ENCODE data around the gene SEPTIN2. TPM values are rescaled to one million over a fixed set of nuclear protein-coding genes. Genes with fewer than 3 reads are reported as not detected.

SEPTIN2 gene
- total RNA-seq (100 to 1,000 TPM; 149 to 245 (median 204) TPM), polyA plus RNA-seq (100 to 1,000 TPM; 106 to 158 TPM)

DNA sequence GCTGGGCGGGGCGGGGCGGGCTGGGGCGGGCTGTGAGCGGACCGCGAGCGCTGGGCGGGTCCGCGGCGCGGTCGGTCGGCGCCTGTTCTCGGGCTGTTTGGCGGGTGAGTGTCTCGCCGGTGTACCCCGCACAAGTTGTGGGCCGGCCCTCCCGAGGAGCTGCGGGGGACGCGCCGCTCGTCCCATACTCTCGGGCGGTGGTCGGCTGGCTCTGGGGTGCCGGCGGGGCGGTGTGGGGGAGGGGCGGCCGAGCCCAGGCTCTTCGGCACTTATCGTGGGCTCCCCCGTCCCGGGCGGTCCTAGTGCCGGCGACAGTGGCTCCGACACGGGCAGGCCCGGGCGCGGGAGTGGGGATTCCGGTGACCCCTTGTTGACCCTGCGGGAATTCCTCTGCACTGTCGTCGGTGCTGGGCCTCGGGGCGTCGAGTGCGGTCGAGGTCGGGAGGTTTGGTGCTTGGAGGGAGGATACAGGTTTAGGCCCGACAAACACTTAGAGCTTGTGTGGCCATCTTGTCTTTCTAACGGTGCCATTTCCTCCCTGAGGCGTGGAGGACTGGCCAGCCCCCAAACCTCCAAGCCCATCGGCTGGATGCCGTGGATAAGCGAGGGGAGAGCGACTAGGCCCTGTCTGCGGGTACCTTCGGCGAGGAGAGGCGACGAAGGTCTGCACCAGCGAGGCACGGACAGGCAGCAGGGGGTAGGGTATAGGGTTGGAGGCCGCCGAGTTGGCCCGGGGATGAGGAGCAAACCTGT lies at the start of gene SEPTIN2:
Gene SEPTIN2 (plus strand): TSS at position 47 of the 753 bp plus-strand sequence. CDS start 8,308 bp downstream, outside the sequence.
- Histone ChIP-seq H3K27ac (peak within 1 kb of the TSS; percentile 96 to 99 (median 98)), H3K36me3 (no peaks in the 10 kb centered on the region), H3K4me1 (peaks cover 3 to 49% (median 22%) of the 10 kb centered on the region in 3 donors), H3K27me3 (no peaks in the 10 kb centered on the region), H3K4me3 (peak within 1 kb of the TSS; percentile 74 to 95 (median 82)), H3K9me3 (no peaks in the 10 kb centered on the region)
- no peak for TF ChIP-seq CTCF (IDR thresholded peaks at IDR 0.05)
- peak; percentile 39 to 51 (median 45) for ATAC-seq
- DNase-seq: peak in 5 of 6 donors; percentile 44 to 85 (median 72)
- intact Hi-C loops (cut with DNase I): no loop called here
- no peak for FAIRE-seq
- WGBS, 2 donors: 0% methylated on average over 58 to 75 of the region's 75 CpGs

DNA sequence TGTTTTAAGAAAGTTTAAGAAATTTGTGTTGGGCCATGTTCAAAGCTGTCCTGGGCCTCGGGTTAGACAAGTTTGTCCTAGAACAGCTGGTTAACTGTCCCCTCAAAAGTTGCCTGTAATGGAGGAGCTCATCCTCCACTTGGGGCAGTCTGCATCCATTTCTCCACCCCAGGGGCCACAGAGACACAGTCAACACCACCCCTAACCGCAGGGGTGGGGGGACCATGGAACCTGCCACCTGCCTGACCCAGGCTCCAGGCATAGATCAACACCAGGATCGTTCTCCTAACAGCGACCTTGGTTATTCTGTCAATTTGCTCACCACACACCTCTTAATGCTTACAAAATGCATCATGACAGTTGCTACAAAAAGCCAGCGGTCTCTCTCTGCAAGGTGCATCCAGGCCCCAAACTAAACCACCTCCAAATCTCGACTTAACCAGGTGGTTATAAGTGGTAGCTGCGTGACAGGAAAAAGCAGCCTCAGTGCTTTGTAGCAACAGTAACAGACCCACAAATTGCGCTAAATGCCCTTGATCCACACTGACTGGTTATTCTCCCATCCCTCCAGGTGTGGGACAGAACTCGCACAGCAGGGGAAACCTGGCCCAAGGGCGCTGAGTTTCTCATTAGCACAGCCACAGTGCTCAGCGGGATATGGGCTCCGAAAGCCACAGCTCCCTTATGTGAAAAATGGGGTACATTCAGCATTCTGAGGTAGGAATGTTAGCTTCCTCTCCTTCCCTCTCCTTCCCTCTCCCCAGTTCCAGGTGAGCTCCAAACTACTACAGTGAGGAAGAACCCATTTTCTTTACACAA lies 48.3 kb upstream of the SEPTIN2 start:
- H3K36me3 ChIP-seq: peaks cover 13 to 41% (median 22%) of the 10 kb centered on the region in 3 donors
- no peak for FAIRE-seq

GRCh38 chr2:241268306-241268705 lies 47.4 kb upstream of the SEPTIN2 start:
- H3K27ac ChIP-seq: no peak overlapping the region
- FAIRE-seq (no peak), ATAC-seq (no peak), DNase-seq (no peak)
- WGBS, 2 donors: 44 to 54% methylated on average over 7 of the region's 7 CpGs
- intact Hi-C loops (cut with DNase I): loop anchor here in 1 of 3 donors (10.0 kb wide), 1 partner anchor 66 kb away; no protein-coding TSS in a partner anchor
- no peaks in the 10 kb centered on the region for H3K9me3 ChIP-seq
- H3K4me1 ChIP-seq: peaks cover 12 to 26% (median 17%) of the 10 kb centered on the region in 3 donors
- no peak overlapping the region for H3K4me3 ChIP-seq
- TF ChIP-seq CTCF (IDR thresholded peaks at IDR 0.05): no peak
- H3K36me3 ChIP-seq: peaks cover 8 to 32% (median 13%) of the 10 kb centered on the region in 3 donors
- H3K27me3 ChIP-seq: no peaks in the 10 kb centered on the region

More for the DNA sequence above, 48.3 kb upstream of the SEPTIN2 start:
- Histone ChIP-seq H3K27ac (no peak overlapping the region), H3K27me3 (no peaks in the 10 kb centered on the region), H3K4me3 (no peak overlapping the region), H3K4me1 (peaks cover 12 to 23% (median 17%) of the 10 kb centered on the region in 3 donors), H3K9me3 (no peaks in the 10 kb centered on the region)
- WGBS, 2 donors: 51 to 59% methylated on average over 12 of the region's 12 CpGs
- ATAC-seq (no peak), DNase-seq (no peak)
- TF ChIP-seq CTCF (IDR thresholded peaks at IDR 0.05): no peak
- intact Hi-C loops (cut with DNase I): loop anchor here in 1 of 3 donors (10.0 kb wide), 1 partner anchor 67 kb away; no protein-coding TSS in a partner anchor

GRCh38 chr2:241268716-241269445 lies 46.8 kb upstream of the SEPTIN2 start:
- WGBS, 2 donors: 44 to 47% methylated on average over 14 of the region's 14 CpGs
- H3K4me3 ChIP-seq: peak overlapping the region in 2 of 4 donors; percentile 94 to 95
- H3K27ac ChIP-seq: no peak overlapping the region
- peaks cover 12 to 29% (median 17%) of the 10 kb centered on the region in 3 donors for H3K4me1 ChIP-seq
- intact Hi-C loops (cut with DNase I): loop anchor here in 1 of 3 donors (10.0 kb wide), 1 partner anchor 66 kb away; no protein-coding TSS in a partner anchor
- ATAC-seq (no peak), DNase-seq (no peak), FAIRE-seq (no peak)
- H3K27me3 ChIP-seq: no peaks in the 10 kb centered on the region
- TF ChIP-seq CTCF (IDR thresholded peaks at IDR 0.05): no peak
- H3K36me3 ChIP-seq: peaks cover 7 to 27% (median 8%) of the 10 kb centered on the region in 3 donors
- H3K9me3 ChIP-seq: no peaks in the 10 kb centered on the region
